GM21717 (cell line): Measurements from ENCODE around the gene RNF150.

Source experiments
- ATAC-seq: cut with Tn5 transposase; IDR thresholded peaks from one replicate; pipeline ENCODE4 v1.9.1; 2021; ENCODE audit warnings: mild to moderate bottlenecking, moderate library complexity; ENCODE audit not compliant: unreplicated experiment

RNF150 gene

DNA sequence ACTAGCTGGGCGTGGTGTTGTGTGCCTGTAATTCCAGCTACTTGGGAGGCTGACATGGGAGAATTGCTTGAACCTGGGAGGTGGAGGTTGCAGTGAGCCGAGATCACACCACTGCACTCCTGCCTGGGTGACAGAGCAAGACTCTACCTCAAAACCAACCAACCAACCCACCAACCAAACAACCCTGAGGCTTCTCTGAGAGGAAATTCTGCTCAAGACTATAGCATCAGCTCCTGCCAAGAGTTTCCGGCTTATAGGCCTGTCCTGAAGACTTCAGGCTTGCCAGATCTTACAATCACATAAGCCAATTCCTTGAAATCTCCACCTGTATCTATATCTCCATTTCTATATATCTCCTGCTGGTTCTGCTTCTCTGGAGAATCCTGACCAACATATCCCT is 203.3 kb downstream of the RNF150 start:
- no peak for ATAC-seq

DNA sequence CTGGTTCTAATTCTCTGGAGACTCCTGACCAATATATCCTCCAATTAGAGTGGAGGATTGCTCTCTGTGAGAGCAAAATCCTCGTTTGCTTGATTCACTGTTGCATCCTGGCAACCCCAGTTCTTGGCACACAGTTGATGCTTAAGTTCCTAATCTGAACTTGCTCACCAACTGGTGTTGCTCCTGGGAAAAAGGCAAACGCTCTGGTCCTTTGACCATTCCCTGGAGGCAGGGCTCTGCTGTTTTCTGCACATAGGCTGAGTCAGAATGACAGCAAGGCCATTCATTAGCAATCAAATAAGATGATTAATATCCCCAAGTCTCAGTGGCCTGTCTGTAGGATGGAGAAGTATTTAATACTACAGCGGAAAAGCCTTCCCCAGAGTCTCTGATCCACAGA is 204.4 kb downstream of the RNF150 start:
- no peak for ATAC-seq

DNA sequence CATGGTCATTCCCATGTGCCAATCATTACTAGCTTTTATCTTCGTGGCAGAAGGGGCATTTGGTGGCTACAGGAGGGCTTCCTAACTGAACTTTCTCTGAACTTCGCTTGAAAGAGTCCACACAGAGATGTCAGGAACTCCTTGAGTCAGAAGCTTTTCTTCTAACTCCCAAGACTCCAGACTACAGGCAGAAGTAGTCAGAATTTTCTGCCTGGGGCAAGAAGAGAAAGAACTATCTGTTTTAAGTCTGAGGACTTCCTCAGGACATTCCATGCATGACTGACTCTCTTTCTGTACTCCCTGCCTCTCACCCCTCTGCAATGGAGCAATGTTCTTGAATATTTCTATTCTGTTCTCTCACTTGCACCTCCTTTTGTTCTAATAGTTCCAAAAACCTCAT is 206.6 kb downstream of the RNF150 start:
- ATAC-seq: no peak

DNA sequence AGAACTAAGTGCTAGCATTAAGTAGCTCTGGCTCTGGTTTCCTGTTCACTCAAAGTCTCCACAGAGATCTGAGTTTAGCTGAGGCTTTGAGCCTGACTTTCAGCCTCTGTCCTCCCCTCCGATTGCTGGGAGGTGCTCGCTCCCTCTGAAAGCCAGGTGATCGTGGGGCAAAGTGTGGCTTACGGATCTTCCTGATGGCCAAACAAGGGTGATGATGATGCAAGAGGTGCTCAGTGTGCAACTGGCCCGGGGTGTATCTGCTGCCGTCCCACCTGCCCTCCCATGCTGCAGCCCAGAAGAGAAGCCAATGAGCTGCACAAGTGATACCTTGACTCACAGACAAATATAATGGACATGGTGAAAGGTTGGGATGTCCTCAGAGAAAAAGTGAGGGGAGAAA is 207.9 kb downstream of the RNF150 start:
- ATAC-seq: no peak

DNA sequence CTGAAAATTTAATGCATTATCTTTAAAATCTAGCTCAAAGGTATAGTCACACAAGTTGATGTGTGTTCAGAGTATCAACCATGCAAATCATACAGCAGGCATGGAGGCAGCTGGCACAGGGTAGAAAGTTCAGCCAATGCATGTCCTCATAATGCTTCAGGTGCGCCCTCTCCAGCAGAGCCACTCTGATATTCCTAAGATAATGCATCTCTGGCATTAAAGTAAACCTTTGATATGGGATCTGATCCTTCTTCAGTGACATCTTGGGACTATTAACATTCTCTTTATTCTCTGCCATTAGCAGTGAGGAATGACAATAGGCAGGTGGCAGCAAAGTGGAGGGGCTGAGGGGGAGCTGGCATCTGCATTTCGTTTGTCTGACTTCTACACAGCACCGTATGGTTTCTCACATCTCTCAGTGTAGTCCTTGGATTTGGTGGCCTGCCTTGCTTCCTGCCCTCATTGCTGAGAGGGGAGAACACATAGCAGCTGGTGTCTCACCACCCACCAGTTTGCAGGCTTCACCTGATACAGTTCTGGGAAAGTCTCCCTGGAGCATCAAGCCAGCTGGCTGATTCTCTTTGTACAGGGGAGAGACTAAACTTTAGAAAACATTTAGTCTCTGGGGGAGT is 208.4 kb downstream of the RNF150 start:
- no peak for ATAC-seq

DNA sequence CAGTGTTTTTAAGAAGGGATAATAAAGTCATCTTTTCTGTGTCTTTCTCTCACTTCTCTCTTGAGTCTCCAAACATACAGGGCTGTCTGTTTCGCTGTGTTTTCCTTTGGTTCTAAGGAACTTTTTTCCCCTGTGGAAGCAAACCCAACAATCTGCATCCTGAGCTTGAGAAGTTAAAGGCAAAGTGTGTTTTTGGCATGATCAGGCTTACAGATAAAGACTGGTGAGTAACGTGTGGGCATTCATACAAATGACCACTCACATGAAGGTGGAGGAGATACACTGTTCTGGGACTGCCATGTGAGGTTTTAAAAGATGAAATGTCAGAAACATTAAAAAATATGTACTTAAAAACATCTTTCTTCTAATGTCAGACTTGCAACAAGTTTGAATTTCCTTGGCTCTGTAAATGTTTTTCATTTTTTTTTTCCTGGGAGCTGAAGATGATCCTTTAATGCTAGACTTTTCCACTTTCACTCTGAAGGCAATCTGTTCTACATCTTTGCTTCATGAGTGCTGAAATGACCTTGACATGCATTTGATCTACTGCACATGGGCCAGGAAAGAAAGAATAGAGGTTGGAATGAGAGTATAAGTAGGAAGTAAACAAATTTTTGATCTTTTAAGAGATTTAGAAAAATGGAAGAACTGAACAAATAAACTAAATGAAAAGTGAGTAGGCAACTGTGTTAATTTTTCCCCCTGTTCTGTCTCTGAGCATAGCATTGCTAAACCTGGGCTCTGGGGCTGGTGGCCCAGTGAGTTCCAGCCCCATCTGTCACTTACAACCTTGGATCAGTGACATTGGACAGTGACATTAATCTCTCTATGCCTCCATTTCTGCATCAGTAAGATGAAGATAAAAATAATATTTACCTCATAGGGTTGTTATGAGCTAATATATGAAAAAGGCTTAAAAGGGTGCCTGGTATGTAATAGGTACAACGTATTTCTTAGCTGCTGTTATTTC is 226.0 kb downstream of the RNF150 start:
- ATAC-seq: no peak

DNA sequence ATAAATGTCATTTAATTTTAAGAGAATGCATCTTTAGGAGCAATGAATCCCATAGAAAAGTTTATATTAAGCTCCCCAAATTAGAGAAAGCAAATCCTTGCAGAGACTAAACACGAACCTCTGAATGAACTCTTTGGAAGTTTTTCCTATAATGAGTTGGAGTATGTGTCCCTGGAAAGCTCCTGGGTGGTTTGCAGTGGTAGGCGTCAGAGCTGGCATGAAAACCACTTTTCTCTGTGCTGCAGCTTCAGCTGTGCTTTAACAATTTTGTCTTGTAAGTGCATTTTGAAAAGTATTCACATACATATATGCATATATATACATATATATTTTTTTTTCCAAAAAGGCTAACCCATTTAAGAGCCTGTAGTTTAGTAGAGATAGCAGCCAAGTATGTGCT is 228.4 kb downstream of the RNF150 start:
- ATAC-seq: no peak

DNA sequence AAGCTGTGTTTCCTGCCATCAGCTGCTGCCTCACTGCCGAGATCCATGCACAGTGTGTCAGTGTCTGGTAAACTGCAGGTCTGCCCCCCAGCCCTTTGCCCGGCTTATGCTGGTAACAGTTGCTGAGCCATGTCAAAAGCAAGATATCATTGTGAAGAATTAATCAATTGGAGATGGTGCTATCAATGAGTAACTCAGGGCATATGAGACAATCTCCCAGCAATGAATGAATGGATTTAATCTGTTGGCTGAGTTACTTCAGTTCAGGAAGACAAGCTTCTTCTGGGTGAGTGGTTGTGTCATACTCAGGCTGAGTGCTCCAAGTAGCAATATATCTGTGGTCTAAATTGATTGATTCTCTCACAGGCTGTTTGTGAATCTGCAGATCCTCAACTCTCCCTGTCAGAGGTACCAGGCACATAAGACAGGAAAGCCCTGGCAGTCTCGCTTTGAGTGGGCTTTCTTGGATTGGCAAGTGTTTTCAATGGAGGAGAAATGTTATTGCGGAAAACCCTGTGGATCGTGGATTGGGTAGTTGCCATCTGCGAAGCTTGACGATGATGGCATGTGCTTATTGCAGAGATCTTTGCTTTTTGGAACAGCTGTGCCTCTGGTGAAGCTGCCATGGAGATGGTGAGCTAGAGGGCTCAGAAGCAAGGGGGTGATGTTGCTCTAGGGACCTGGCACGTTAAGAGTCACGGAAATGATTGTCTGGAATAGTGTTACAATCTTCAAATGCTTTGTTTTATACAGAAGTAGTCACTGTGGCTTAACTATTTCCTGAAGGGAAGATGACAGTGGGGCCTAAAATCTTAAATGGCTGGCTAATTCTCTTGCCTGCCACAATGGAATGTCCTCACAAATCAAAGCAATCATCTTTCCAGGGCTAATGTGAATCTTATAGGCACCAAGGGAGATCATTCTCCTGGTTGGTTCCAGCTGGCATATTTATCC is 229.5 kb downstream of the RNF150 start:
- ATAC-seq: no peak

DNA sequence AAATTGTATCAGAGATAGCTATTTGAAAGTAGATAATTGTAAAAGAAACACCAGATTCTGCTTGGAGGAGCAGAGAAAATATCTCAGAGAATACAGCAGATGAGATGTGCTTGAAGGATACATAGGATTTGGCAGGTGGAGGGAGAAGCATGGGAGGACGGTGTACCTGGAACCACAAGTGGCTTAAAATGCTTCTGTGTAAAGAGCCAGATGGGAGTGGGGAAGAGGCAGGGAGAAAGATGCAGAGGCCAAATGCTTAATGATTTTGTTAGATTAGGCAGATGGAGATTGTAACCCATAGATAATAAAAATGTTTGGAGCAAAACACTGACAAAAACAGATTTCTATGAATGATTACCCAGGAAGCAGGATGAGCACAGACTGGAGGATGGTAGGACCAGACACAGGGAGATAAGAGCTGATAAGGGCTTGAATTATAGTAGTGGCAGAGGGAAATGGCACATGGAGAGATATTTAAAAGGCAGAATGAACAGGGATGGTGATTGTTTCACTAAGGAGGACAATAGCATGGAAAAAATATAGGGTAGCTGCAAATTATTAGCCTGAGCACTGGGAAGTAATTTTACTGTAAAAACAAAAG is 231.4 kb downstream of the RNF150 start:
- ATAC-seq: no peak

DNA sequence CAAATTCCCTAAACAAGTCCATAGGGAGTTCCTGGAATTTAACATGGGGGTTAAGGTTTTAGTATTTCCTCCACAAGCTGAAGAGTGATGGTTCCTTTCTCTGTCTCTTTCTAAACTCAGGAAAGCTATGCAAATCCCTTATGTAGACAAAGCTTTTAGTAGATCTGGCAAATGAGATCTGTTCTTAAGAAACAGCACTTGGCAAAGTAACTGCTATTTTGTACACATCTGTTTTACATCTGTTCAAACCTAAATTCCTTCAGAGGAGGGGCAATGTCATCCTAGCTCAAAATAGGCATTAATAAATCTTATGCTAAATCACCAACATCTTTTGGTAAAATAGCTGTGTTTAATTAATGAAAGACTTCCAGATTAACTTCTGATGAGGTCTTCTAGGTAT is 239.3 kb downstream of the RNF150 start:
- ATAC-seq: no peak

DNA sequence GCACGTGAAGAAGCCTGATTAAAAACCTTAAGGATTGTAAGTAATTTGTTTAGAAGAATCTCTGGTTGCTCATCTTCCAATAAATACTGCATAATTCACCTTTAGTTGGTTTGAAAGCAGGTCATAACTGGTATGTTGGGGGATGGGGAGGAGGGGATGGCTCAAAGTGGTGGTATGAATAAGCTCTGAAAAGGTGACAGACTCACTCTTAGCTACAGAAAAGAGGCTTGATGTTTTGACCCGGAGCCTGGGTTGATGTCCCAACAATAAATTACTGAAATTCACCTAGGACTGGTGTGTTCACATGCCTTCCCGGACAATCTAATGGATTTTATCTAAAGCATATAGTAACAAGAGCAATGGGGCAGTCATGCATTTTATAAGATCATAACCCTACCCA is 245.2 kb downstream of the RNF150 start:
- no peak for ATAC-seq

DNA sequence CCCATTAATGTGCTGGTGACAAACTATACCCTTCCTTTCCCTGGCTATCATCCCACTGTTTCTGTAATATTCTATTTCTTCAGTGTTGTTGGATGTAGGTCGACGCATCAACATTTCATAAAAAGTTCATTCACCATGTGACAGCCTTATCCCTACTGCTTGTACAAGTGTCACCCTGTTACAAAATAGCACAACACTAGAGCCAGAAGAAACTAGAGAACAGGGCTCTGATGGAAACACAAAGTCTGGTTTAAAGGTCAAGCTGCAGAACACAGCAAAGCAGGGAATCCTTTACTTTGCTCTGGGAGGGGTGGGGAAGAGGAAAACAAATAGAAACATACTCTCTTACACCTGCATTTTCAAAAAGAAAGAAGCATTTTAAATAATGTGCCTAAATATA is 245.8 kb downstream of the RNF150 start:
- ATAC-seq: no peak

DNA sequence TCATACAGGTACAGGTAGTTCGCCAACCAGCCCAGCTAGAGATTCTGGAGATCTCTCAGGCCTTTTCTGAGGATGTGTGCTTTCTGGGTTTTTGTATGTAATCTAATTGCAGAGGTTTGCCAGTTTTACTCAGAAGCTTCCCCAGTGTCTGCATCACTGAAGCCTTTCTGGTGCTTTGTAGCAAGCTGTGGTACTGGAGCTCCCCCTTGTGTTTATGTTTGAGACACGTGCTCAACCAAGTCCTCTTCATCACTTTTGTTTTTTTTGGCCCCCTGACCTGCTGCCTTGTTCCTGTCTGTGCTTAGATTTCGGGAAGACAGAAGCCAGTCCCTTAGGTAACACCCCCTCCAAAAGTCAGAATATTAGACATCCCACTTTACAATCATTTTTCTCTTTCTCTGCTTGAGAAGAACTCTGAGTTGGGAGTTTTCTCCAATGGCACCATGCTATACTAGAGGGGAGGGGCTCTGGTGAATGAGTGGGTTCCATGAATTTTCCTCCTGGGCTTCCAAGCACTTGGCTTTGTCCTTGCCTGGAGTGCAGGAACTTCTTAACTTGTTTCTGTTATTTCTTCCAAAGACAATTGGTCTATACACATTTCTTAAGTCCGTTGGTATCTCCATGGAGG is 248.7 kb downstream of the RNF150 start:
- peak; percentile 96 for ATAC-seq

DNA sequence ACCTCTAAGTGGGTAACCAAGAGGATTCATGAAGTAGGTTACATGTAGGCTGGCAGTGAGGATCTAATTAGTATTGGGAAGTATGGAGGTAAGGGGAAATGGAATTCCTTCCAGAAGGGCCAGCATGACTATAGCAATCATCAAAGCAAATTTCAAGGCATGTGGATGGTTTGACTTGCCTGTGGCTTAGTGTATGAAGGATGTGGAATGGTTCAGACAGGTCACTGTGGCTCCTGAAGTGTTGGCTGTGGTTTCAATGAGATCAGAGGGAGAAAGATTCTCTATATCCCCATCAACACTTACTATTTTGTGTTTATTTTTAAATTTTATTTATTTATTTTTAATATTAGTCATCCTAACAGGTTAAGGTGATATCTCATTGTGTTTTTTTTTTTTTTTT is 255.5 kb downstream of the RNF150 start:
- ATAC-seq: no peak

DNA sequence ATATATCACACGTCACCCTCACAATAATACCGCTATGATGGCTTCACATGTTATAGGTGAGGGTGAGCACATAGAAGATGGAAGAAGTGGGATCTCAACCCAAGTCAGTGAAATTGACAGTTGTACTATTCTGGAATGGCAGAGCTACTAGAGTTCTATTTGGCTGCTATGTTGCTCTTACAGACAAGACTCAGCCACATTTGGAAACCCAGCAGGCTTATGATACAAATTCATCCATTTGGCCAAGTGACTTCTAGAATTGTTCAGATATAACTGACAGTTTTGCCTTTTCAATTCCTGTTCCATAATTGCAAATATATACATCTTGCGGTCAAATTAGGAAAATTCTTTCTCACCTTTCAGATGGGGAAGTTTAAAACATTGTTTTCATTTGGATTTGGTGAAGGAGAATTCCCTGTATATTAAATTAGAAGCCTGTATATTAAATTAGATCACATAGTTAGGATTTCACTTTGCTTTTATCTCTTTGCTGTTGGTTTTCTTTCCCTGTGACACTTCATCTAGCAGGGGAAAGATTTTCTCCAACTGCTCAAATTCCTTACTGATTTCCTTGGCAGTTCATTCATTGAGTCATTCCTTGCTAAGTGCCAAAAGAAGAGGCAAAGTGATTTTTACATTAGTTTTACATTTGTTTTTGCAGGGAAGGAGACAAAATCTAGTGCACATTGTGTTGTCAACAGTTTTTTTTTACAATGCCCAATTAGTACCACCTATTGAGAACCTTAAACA is 256.5 kb downstream of the RNF150 start:
- ATAC-seq: no peak

DNA sequence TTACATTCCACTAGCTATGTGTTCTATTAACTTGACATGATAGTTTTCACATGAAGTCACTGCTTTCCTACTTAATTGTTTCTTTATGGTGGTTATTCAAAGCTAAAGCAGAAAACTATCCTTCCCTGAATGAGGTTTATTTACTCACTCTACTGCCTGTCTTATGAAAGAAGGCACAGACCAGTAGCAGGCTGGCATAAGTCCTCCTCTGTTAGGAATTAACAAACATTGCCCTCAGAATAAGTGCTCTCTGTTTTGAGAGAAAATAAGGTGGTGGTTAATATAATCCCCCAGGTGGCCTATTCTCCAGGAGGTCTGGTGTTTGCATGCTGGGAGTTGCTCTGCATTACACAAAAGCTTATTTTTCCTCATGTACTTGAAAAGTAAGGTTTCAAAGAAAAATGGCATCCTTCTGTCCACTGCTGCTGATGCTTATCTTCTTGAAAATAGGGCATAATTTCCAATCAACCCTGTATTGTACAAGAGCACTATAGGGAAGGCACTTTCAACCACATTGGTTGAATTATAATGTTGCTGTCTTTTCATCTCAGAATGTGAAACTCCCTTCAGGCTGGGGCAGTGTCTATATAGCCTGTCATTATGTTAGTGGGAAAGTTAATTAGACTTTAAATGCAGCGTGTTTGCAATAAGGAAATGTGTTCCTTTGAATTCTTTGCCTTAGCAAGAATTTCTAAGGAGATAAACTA is 257.4 kb downstream of the RNF150 start:
- ATAC-seq: no peak

DNA sequence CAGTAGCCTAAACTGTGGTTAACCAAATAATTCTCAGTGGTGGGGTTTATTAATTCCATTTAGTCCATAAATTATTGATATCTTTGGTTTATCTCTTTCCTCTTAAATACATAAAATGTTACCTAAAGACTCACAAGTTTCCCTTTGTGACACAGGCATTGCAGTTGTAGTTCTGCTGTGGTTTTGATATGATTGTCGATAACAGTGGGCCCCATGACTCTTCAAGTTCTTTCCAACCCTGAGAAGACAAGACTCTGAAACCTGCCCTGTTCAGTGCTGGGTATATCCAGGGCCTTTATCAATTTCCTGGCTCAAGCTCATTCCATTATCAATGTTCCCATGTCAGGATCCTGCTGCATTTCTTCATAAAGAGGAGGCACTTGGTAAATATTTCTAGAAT is 259.2 kb downstream of the RNF150 start:
- ATAC-seq: no peak

DNA sequence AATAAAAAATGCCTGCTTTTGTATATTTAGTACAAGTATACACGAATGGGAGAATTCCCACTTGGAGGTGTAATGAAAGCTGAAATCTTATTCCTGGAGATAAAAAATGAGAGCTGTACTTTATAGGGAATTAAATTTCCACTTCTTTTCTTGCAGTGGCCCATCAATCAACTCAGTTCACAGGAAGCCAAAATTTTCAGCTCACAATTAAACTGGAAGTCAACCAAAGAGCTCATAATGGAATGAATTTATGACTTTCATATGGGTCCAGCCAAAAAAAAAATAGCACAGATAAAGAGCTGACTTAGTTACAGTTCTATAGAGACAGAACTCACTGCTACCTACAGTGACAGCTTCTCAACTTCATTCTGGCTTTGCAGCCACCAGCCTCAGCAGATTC is 261.9 kb downstream of the RNF150 start:
- no peak for ATAC-seq

DNA sequence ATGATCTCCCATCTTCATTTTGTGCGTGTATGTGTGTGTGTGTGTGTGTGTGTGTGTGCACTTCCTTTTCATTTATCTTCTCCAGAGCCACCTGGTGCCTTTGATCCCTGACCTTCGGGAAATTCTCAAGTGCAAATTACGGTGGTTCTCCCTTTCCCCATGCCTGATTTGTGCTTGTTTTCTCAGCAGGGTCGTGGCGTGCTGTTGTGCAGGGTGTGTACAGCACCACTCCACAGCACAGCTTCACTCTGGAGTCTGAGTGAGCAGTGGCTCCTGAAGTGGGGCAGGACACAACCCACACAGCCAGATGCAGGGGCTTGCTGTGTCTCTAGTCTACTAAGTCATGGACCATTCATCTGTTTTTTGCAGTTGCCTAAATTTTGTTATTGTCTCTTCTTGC is 262.8 kb downstream of the RNF150 start:
- ATAC-seq: no peak
